HG03196 (cell line): ENCODE measurements around the gene LTA4H.
"Not testable (repeated sequence)": the region's sequence is repeated elsewhere in the genome, so short reads cannot be mapped to it uniquely, and the experiment has no call there.

Source experiments
- ATAC-seq: cut with Tn5 transposase; IDR thresholded peaks from one replicate; pipeline ENCODE4 v1.9.1; 2021; ENCODE audit not compliant: unreplicated experiment

The LTA4H gene

GRCh38 chr12:96035283-96036236 lies at the start of gene LTA4H:
Gene LTA4H, minus strand, starts transcription at chr12:96035587. Its CDS starts 68 bp downstream, at chr12:96035519.
- ATAC-seq, result peak; percentile 95

- no peak for ATAC-seq
Measured at GRCh38 chr12:96084624-96085023, 49.2 kb upstream of the LTA4H start.

GRCh38 chr12:96083020-96083719 lies 47.8 kb upstream of the LTA4H start:
- ATAC-seq, result no peak

- no peak for ATAC-seq
Measured at GRCh38 chr12:96081596-96081995, 46.2 kb upstream of the LTA4H start.

- ATAC-seq, result no peak
Measured at GRCh38 chr12:96078231-96079135, 43.1 kb upstream of the LTA4H start.

- no peak for ATAC-seq
Measured at GRCh38 chr12:96077081-96077480, 41.7 kb upstream of the LTA4H start.

- no peak for ATAC-seq
Measured at GRCh38 chr12:96075560-96075959, 40.2 kb upstream of the LTA4H start.

GRCh38 chr12:96073346-96074330 lies 38.3 kb upstream of the LTA4H start:
- ATAC-seq, result no peak

GRCh38 chr12:96070670-96071279 lies 35.4 kb upstream of the LTA4H start:
- no peak for ATAC-seq

- ATAC-seq, result no peak
Measured at GRCh38 chr12:96069511-96070231, 34.3 kb upstream of the LTA4H start.

- no peak for ATAC-seq
Measured at GRCh38 chr12:96068636-96069035, 33.2 kb upstream of the LTA4H start.

- no peak for ATAC-seq
Measured at GRCh38 chr12:96068111-96068510, 32.7 kb upstream of the LTA4H start.

GRCh38 chr12:96065776-96066175 lies 30.4 kb upstream of the LTA4H start:
- not testable (repeated sequence) for ATAC-seq

- ATAC-seq, result no peak
Measured at GRCh38 chr12:96064966-96065365, 29.6 kb upstream of the LTA4H start.

GRCh38 chr12:96064271-96064670 lies 28.9 kb upstream of the LTA4H start:
- no peak for ATAC-seq

- ATAC-seq, result no peak
Measured at GRCh38 chr12:96063046-96063445, 27.7 kb upstream of the LTA4H start.

- ATAC-seq, result peak; percentile 59
Measured at GRCh38 chr12:96061864-96062453, 26.6 kb upstream of the LTA4H start.

GRCh38 chr12:96061323-96061722 lies 25.9 kb upstream of the LTA4H start:
- no peak for ATAC-seq
